HL-60 (cell line): ENCODE measurements around the gene EDRF1.

Experiments used
- DNase-seq, 2 experiments: peaks; one replicate each; pipeline ENCODE4 v3.0.0-alpha.2; 2010 to 2020; ENCODE audit warnings: low read depth in 1 of 2, low spot score in 1 of 2
- H3K27ac ChIP-seq: fragments of 250-450 bp; sonication (Bioruptor Pico); replicated peaks from 2 replicates; pipeline ENCODE4 v1.5.1; 2020; ENCODE audit warnings: mild to moderate bottlenecking, moderate library complexity
- H3K27me3 ChIP-seq: fragments of 250-450 bp; sonication (Bioruptor Pico); 2 replicates; pipeline ENCODE4 v1.5.1; 2021; ENCODE audit warnings: mild to moderate bottlenecking, moderate library complexity; ENCODE audit not compliant: insufficient read depth, poor library complexity, severe bottlenecking
- H3K4me3 ChIP-seq: replicated peaks from 2 replicates; pipeline ENCODE4 v1.5.1; 2011; ENCODE audit warnings: mild to moderate bottlenecking, control low read depth, low read length; ENCODE audit not compliant: insufficient read depth
- GABPA ChIP-seq: IDR thresholded peaks from 2 replicates; pipeline ENCODE4 v1.6.1; 2012; ENCODE audit warnings: low read depth
- POLR2AphosphoS5 ChIP-seq: IDR thresholded peaks from 2 replicates; pipeline ENCODE4 v1.6.1; 2012; ENCODE audit warnings: low read depth
- SPI1 ChIP-seq: IDR thresholded peaks from 2 replicates; pipeline ENCODE4 v1.6.1; 2012; ENCODE audit warnings: low read depth, mild to moderate bottlenecking, borderline replicate concordance
- TF ChIP-seq, protein P1 (sequence below): IDR thresholded peaks from one replicate; pipeline ENCODE4 v1.5.1; 2011; ENCODE audit warnings: low read length, control low read depth, inconsistent platforms; ENCODE audit not compliant: insufficient read depth
- TF ChIP-seq, protein P2 (sequence below): IDR thresholded peaks from 2 replicates; pipeline ENCODE4 v1.6.1; 2012; ENCODE audit warnings: low read depth; ENCODE audit not compliant: insufficient replicate concordance

EDRF1 gene

DNA sequence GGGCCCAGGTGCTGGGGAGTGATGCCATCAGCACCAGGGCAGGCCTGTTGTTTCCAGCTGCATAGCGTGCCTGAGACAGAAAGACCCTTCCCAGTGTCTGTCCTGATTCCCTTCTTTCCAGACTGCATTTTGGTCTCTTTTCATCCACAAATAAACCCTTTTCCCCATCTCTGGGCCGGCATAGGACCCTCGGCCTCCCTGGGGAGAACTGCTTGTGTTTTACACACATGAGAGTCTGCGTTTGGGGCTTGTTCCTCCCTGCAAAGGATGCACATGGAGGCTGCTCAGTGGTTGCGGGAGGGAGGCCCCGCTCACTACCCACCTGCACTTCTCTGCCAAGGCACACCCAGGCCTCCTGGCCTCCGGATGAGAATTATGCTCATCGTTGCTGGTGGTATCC, 61.9 kb downstream of the EDRF1 start:
- Histone ChIP-seq H3K27ac (no peak overlapping the region), H3K4me3 (no peak overlapping the region), H3K27me3 (no peaks in the 10 kb centered on the region)
- DNase-seq, result no peak
- no peak for TF ChIP-seq SPI1
- TF ChIP-seq, protein P1, sequence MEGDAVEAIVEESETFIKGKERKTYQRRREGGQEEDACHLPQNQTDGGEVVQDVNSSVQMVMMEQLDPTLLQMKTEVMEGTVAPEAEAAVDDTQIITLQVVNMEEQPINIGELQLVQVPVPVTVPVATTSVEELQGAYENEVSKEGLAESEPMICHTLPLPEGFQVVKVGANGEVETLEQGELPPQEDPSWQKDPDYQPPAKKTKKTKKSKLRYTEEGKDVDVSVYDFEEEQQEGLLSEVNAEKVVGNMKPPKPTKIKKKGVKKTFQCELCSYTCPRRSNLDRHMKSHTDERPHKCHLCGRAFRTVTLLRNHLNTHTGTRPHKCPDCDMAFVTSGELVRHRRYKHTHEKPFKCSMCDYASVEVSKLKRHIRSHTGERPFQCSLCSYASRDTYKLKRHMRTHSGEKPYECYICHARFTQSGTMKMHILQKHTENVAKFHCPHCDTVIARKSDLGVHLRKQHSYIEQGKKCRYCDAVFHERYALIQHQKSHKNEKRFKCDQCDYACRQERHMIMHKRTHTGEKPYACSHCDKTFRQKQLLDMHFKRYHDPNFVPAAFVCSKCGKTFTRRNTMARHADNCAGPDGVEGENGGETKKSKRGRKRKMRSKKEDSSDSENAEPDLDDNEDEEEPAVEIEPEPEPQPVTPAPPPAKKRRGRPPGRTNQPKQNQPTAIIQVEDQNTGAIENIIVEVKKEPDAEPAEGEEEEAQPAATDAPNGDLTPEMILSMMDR, result no peak
- no peak for TF ChIP-seq GABPA
- TF ChIP-seq, protein P2, sequence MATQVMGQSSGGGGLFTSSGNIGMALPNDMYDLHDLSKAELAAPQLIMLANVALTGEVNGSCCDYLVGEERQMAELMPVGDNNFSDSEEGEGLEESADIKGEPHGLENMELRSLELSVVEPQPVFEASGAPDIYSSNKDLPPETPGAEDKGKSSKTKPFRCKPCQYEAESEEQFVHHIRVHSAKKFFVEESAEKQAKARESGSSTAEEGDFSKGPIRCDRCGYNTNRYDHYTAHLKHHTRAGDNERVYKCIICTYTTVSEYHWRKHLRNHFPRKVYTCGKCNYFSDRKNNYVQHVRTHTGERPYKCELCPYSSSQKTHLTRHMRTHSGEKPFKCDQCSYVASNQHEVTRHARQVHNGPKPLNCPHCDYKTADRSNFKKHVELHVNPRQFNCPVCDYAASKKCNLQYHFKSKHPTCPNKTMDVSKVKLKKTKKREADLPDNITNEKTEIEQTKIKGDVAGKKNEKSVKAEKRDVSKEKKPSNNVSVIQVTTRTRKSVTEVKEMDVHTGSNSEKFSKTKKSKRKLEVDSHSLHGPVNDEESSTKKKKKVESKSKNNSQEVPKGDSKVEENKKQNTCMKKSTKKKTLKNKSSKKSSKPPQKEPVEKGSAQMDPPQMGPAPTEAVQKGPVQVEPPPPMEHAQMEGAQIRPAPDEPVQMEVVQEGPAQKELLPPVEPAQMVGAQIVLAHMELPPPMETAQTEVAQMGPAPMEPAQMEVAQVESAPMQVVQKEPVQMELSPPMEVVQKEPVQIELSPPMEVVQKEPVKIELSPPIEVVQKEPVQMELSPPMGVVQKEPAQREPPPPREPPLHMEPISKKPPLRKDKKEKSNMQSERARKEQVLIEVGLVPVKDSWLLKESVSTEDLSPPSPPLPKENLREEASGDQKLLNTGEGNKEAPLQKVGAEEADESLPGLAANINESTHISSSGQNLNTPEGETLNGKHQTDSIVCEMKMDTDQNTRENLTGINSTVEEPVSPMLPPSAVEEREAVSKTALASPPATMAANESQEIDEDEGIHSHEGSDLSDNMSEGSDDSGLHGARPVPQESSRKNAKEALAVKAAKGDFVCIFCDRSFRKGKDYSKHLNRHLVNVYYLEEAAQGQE, result no peak
- no peak for TF ChIP-seq POLR2AphosphoS5

DNA sequence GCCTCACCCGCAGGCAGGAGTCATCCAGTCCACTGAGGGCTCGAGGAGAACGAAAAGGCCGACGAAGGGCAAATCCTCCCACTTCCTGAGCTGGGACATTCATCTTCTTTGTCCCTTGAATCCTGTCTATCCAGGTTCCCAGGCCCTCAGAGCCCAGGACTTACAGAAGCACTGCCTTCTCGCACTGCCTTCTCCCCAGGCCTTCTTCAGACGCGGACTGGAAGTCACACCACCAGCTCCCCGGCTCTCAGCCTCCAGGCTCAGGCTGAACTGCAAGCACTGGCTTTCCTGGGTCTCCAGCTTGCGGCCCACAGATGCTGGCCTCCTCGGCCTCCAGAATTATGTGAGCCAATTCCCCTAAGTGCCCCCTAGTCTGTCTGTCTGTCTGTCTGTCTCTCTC, 62.5 kb downstream of the EDRF1 start:
- Histone ChIP-seq H3K27me3 (no peaks in the 10 kb centered on the region), H3K4me3 (no peak overlapping the region), H3K27ac (no peak overlapping the region)
- TF ChIP-seq, protein P1, result no peak
- TF ChIP-seq SPI1 (no peak), POLR2AphosphoS5 (no peak), GABPA (no peak)
- TF ChIP-seq, protein P2, result no peak
- no peak for DNase-seq

DNA sequence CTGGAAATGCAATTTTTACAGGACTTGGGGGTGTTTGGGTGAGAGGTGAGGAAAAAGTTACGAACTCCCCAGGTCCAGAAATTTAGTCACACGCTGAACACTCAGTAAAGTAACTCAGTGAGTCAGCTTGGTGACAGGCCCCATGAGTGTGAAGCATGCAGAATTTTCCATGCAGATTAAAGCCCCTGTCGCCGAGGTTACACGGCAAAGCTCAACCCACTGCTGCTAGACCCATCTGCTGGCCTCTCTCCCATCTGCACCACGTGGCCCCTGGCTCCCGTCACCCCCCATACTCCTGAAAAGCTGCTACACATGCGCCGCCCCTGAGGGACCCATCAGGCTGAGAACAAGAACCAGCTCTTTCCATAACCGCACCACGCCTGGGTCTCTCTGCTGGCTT, 63.1 kb downstream of the EDRF1 start:
- TF ChIP-seq, protein P2, result no peak
- no peak for TF ChIP-seq POLR2AphosphoS5
- no peak for TF ChIP-seq SPI1
- no peak for TF ChIP-seq GABPA
- TF ChIP-seq, protein P1, result no peak

More for the DNA sequence above, 63.1 kb downstream of the EDRF1 start:
- DNase-seq, result no peak
- no peak overlapping the region for H3K27ac ChIP-seq
- no peaks in the 10 kb centered on the region for H3K27me3 ChIP-seq
- H3K4me3 ChIP-seq, result no peak overlapping the region
